ENCODE results near the gene EPHB1. TPM values are rescaled to one million over a fixed set of nuclear protein-coding genes. Genes with fewer than 3 reads are reported as not detected.
A peak's percentile ranks its signal among the peaks of the same experiment; 100 is the strongest.

Gene EPHB1
- total RNA-seq, 1 donor from 2014 or later, result 3.8 TPM

- CTCF ChIA-PET, result interaction anchor here (1.0 kb wide), 1 partner anchor 53 kb away, joined by 3 read pairs; no protein-coding TSS in a partner anchor
- no peak for TF ChIP-seq CTCF (IDR thresholded peaks at IDR 0.05)
- H3K4me1 Mint-ChIP-seq, result peaks cover 10% of the 10 kb centered on the region
- peaks cover 1% of the 10 kb centered on the region for H3K36me3 Mint-ChIP-seq (ENCODE audit: low read depth)
- intact Hi-C loops (cut with micrococcal nuclease), result no loop called here
- ATAC-seq (ENCODE audit: low read depth), result no peak
- no peak for DNase-seq
- H3K27ac Mint-ChIP-seq, result no peak overlapping the region
- H3K9me3 Mint-ChIP-seq, result no peaks in the 10 kb centered on the region
- POLR2A ChIA-PET, result no interaction called here
- no peak overlapping the region for H3K4me3 Mint-ChIP-seq
- peaks cover 26% of the 10 kb centered on the region for H3K27me3 Mint-ChIP-seq
Measured at GRCh38 chr3:134799393-134799792, 4.3 kb downstream of the EPHB1 start.

DNA sequence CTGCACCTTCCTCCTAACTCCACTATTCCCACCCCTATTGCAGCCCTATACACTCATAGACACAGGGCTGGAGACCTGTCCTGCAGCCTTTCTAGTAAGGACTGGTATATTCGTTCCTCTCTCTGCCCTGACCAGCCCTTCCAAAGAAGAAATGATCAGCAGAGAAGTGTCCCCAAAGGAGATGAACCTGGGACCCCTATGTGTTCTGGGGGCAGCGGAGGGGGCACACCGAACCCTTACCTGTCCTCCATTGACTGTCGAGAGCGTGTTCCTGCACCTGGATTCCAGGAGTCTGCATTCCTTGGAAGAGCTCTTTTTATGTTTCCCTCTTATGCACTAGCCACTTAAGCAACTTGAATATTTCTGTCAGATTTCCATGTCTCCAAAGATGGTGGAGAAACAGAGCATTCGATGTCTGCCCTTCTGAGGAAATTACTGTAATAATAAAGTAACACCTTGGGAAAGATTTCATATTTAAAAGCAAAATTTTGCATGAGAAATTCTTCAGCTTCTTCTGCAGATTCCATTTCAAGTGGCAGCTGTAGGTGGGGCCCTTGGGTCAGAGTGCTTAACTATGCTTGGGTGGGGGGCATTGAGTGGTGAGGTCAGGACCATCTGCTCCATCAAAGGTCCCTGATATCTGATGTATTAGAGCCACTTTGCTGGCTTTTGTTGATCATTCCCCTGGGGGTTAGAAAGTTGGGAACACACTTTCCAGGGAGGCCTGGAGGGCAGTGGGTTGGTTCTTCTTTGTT is 6.3 kb downstream of the EPHB1 start:
- intact Hi-C loops (cut with micrococcal nuclease), result no loop called here
- Mint-ChIP-seq H3K27ac (no peak overlapping the region), H3K9me3 (no peaks in the 10 kb centered on the region), H3K4me3 (no peak overlapping the region), H3K36me3 (ENCODE audit: low read depth) (no peaks in the 10 kb centered on the region), H3K27me3 (peaks cover 24% of the 10 kb centered on the region), H3K4me1 (no peaks in the 10 kb centered on the region)
- ChIA-PET CTCF (no interaction called here), POLR2A (no interaction called here)
- TF ChIP-seq CTCF (IDR thresholded peaks at IDR 0.05), result no peak
- ATAC-seq (ENCODE audit: low read depth) (no peak), DNase-seq (no peak)

GRCh38 chr3:134802428-134803050 is 7.5 kb downstream of the EPHB1 start:
- H3K27ac Mint-ChIP-seq, result no peak overlapping the region

GRCh38 chr3:134803051-134803505 is 8.0 kb downstream of the EPHB1 start:
- peak; percentile 47 for ATAC-seq (ENCODE audit: low read depth)
- TF ChIP-seq CTCF (IDR thresholded peaks at IDR 0.05), result no peak
- Mint-ChIP-seq H3K9me3 (no peaks in the 10 kb centered on the region), H3K4me3 (no peak overlapping the region), H3K27me3 (peaks cover 12% of the 10 kb centered on the region), H3K27ac (no peak overlapping the region), H3K4me1 (no peaks in the 10 kb centered on the region), H3K36me3 (ENCODE audit: low read depth) (no peaks in the 10 kb centered on the region)
- POLR2A ChIA-PET, result no interaction called here
- CTCF ChIA-PET, result no interaction called here
- intact Hi-C loops (cut with micrococcal nuclease), result no loop called here
- no peak for DNase-seq

More at GRCh38 chr3:134802428-134803050, 7.5 kb downstream of the EPHB1 start:
- no peak overlapping the region for H3K4me3 Mint-ChIP-seq
- intact Hi-C loops (cut with micrococcal nuclease), result no loop called here
- H3K27me3 Mint-ChIP-seq, result peaks cover 17% of the 10 kb centered on the region
- no peaks in the 10 kb centered on the region for H3K9me3 Mint-ChIP-seq
- no peak for TF ChIP-seq CTCF (IDR thresholded peaks at IDR 0.05)
- ATAC-seq (ENCODE audit: low read depth) (no peak), DNase-seq (no peak)
- no peaks in the 10 kb centered on the region for H3K36me3 Mint-ChIP-seq (ENCODE audit: low read depth)
- ChIA-PET POLR2A (no interaction called here), CTCF (no interaction called here)
- no peaks in the 10 kb centered on the region for H3K4me1 Mint-ChIP-seq

GRCh38 chr3:134803652-134804051 is 8.6 kb downstream of the EPHB1 start:
- Mint-ChIP-seq H3K4me3 (no peak overlapping the region), H3K4me1 (no peaks in the 10 kb centered on the region), H3K27me3 (peaks cover 12% of the 10 kb centered on the region), H3K27ac (no peak overlapping the region), H3K9me3 (no peaks in the 10 kb centered on the region), H3K36me3 (ENCODE audit: low read depth) (no peaks in the 10 kb centered on the region)
- ChIA-PET CTCF (no interaction called here), POLR2A (no interaction called here)
- intact Hi-C loops (cut with micrococcal nuclease), result no loop called here
- ATAC-seq (ENCODE audit: low read depth), result no peak
- no peak for TF ChIP-seq CTCF (IDR thresholded peaks at IDR 0.05)
- DNase-seq, result no peak
